Measurements from ENCODE around the gene NHSL2.

The NHSL2 gene

DNA sequence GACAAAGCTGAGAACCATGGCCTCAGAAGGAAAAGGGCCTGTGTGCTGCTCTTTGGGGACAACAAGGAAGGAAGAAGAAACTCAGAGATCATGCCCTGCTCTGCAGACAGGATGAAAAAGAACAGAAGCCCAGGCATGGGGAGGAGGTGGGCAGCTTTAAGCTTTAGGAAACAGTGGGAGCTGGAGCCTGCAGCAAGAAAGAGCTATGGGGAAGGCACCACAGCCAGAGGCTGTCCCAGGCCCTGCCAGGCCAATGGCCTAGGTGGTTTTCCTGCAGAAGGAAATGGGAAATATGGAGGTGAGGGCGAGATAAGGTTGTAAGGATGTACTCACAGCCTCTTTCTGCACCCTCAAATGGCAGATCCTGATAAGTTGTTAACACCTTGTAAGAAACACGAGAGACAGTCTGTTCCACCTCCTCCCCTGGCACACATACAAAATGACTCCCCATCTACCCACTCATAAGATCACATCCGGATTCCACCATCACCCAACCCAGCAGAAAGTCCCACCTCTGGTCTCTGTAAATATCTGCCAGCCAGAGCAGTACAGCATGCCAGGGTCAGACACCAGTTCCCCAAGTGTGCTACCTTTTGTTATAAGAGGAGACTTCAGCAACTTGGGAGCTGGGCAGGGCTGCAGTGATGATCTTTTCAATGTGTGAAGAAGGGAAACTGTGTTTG is 115.8 kb downstream of the NHSL2 start:
- Histone ChIP-seq H3K9ac (ENCODE audit: low read depth in 1 of 2, low read length in 2 of 2) (no peak overlapping the region), H3K27ac (ENCODE audit: low read depth, low read length) (no peak overlapping the region), H3K9me3 (ENCODE audit: control insufficient read depth in 1 of 2, low read length in 2 of 2) (no peaks in the 10 kb centered on the region), H3K4me1 (ENCODE audit: control insufficient read depth in 1 of 2, insufficient read depth in 2 of 2, low read length in 2 of 2) (peaks cover 11 to 22% of the 10 kb centered on the region in 2 donors), H3K36me3 (ENCODE audit: control insufficient read depth in 1 of 2, insufficient read depth in 2 of 2, low read length in 2 of 2) (no peaks in the 10 kb centered on the region), H3K4me3 (ENCODE audit: low read depth in 1 of 2, low read length in 2 of 2) (no peak overlapping the region), H3K27me3 (ENCODE audit: control insufficient read depth in 1 of 2, insufficient read depth in 2 of 2, low read length in 2 of 2) (no peaks in the 10 kb centered on the region)

- Histone ChIP-seq H3K27ac (ENCODE audit: low read depth, low read length) (no peak overlapping the region), H3K4me1 (ENCODE audit: control insufficient read depth in 1 of 2, insufficient read depth in 2 of 2, low read length in 2 of 2) (peaks cover 11 to 22% of the 10 kb centered on the region in 2 donors), H3K9me3 (ENCODE audit: control insufficient read depth in 1 of 2, low read length in 2 of 2) (no peaks in the 10 kb centered on the region), H3K36me3 (ENCODE audit: control insufficient read depth in 1 of 2, insufficient read depth in 2 of 2, low read length in 2 of 2) (no peaks in the 10 kb centered on the region), H3K9ac (ENCODE audit: low read depth in 1 of 2, low read length in 2 of 2) (no peak overlapping the region), H3K27me3 (ENCODE audit: control insufficient read depth in 1 of 2, insufficient read depth in 2 of 2, low read length in 2 of 2) (no peaks in the 10 kb centered on the region), H3K4me3 (ENCODE audit: low read depth in 1 of 2, low read length in 2 of 2) (no peak overlapping the region)
Observed at GRCh38 chrX:72027024-72027913, 116.6 kb downstream of the NHSL2 start.

- no peak overlapping the region for H3K4me3 ChIP-seq (ENCODE audit: low read depth in 1 of 2, low read length in 2 of 2)
- no peaks in the 10 kb centered on the region for H3K9me3 ChIP-seq (ENCODE audit: control insufficient read depth in 1 of 2, low read length in 2 of 2)
- peaks cover 11 to 22% of the 10 kb centered on the region in 2 donors for H3K4me1 ChIP-seq (ENCODE audit: control insufficient read depth in 1 of 2, insufficient read depth in 2 of 2, low read length in 2 of 2)
- no peak overlapping the region for H3K27ac ChIP-seq (ENCODE audit: low read depth, low read length)
- no peak overlapping the region for H3K9ac ChIP-seq (ENCODE audit: low read depth in 1 of 2, low read length in 2 of 2)
- H3K27me3 ChIP-seq (ENCODE audit: control insufficient read depth in 1 of 2, insufficient read depth in 2 of 2, low read length in 2 of 2): no peaks in the 10 kb centered on the region
- H3K36me3 ChIP-seq (ENCODE audit: control insufficient read depth in 1 of 2, insufficient read depth in 2 of 2, low read length in 2 of 2): no peaks in the 10 kb centered on the region
Observed at GRCh38 chrX:72027914-72028307, 117.3 kb downstream of the NHSL2 start.

- no peaks in the 10 kb centered on the region for H3K27me3 ChIP-seq (ENCODE audit: control insufficient read depth in 1 of 2, insufficient read depth in 2 of 2, low read length in 2 of 2)
- H3K4me3 ChIP-seq (ENCODE audit: low read depth in 1 of 2, low read length in 2 of 2): no peak overlapping the region
- H3K27ac ChIP-seq (ENCODE audit: low read depth, low read length): no peak overlapping the region
- H3K4me1 ChIP-seq (ENCODE audit: control insufficient read depth in 1 of 2, insufficient read depth in 2 of 2, low read length in 2 of 2): peaks cover 11 to 22% of the 10 kb centered on the region in 2 donors
- no peak overlapping the region for H3K9ac ChIP-seq (ENCODE audit: low read depth in 1 of 2, low read length in 2 of 2)
- no peaks in the 10 kb centered on the region for H3K36me3 ChIP-seq (ENCODE audit: control insufficient read depth in 1 of 2, insufficient read depth in 2 of 2, low read length in 2 of 2)
- no peaks in the 10 kb centered on the region for H3K9me3 ChIP-seq (ENCODE audit: control insufficient read depth in 1 of 2, low read length in 2 of 2)
Observed at GRCh38 chrX:72028701-72029470, 118.2 kb downstream of the NHSL2 start.

DNA sequence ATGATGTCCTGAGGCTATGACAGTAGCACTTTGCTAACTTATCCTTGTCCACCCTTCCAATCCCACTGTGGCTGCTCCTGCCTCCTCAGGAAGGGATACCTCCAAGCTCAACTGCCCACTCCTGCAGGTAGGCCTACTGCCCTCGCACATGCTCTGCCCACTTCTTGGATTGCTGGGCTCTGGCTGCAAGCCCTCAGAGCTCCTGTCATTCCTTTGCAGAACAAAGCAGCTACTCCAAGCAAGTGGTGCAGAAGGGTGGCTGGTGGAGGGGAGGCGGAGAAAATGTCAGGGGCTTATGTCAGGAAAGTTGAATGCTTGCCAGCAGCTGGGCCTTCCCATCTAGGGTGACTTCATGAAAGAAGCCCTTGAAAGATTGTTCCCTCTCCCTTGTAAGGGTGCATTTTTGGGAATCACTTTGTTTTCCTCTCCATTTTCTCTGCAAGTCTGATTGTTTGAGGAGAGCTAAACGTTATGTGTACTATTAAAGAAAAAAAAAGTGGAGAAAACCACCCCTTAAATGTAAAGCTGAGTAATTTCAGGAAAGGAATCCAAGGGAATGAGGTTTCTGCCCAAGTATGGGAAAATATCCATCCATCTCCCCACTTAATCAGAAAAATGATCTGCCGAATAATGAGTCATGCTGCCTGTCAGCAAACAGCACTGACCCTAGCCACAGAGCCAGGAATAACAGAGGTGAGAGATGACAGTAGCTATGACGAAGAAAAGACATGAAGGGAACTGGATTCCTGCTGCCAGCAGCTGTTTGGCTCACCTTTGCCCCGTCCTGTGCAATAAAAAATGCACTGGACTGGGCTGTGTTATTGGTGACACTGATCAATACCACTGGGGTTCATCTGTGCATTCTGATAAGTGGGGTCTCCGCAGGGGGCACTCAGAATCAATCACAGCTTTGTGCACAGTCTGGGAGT is 119.1 kb downstream of the NHSL2 start:
- H3K9me3 ChIP-seq (ENCODE audit: control insufficient read depth in 1 of 2, low read length in 2 of 2): no peaks in the 10 kb centered on the region
- no peak overlapping the region for H3K27ac ChIP-seq (ENCODE audit: low read depth, low read length)
- H3K9ac ChIP-seq (ENCODE audit: low read depth in 1 of 2, low read length in 2 of 2): no peak overlapping the region
- no peaks in the 10 kb centered on the region for H3K27me3 ChIP-seq (ENCODE audit: control insufficient read depth in 1 of 2, insufficient read depth in 2 of 2, low read length in 2 of 2)
- no peaks in the 10 kb centered on the region for H3K36me3 ChIP-seq (ENCODE audit: control insufficient read depth in 1 of 2, insufficient read depth in 2 of 2, low read length in 2 of 2)
- peaks cover 11 to 22% of the 10 kb centered on the region in 2 donors for H3K4me1 ChIP-seq (ENCODE audit: control insufficient read depth in 1 of 2, insufficient read depth in 2 of 2, low read length in 2 of 2)
- no peak overlapping the region for H3K4me3 ChIP-seq (ENCODE audit: low read depth in 1 of 2, low read length in 2 of 2)

DNA sequence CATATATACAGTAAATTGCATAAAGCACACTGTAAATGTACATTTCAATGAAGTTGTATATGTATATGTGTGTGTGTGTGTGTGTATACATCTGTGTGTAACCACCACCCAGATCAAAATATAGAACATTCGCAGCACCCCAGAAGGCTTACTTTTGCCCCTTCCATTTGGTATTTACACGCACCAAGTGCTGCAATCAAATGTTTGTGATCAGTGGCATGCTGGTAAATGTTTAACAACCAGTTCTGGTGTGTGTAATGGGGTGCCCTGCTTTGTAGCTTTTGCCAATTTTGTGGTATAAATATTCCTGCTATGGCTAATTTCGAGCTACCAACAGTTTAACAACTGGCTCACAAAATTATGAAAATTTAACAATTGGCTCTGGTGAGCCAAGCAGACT is 119.8 kb downstream of the NHSL2 start:
- Histone ChIP-seq H3K27me3 (ENCODE audit: control insufficient read depth in 1 of 2, insufficient read depth in 2 of 2, low read length in 2 of 2) (no peaks in the 10 kb centered on the region), H3K36me3 (ENCODE audit: control insufficient read depth in 1 of 2, insufficient read depth in 2 of 2, low read length in 2 of 2) (no peaks in the 10 kb centered on the region), H3K4me1 (ENCODE audit: control insufficient read depth in 1 of 2, insufficient read depth in 2 of 2, low read length in 2 of 2) (peaks cover 11 to 22% of the 10 kb centered on the region in 2 donors), H3K9me3 (ENCODE audit: control insufficient read depth in 1 of 2, low read length in 2 of 2) (no peaks in the 10 kb centered on the region), H3K9ac (ENCODE audit: low read depth in 1 of 2, low read length in 2 of 2) (no peak overlapping the region), H3K4me3 (ENCODE audit: low read depth in 1 of 2, low read length in 2 of 2) (no peak overlapping the region), H3K27ac (ENCODE audit: low read depth, low read length) (no peak overlapping the region)

GRCh38 chrX:72031118-72031517 is 120.5 kb downstream of the NHSL2 start:
- Histone ChIP-seq H3K27ac (ENCODE audit: low read depth, low read length) (no peak overlapping the region), H3K27me3 (ENCODE audit: control insufficient read depth in 1 of 2, insufficient read depth in 2 of 2, low read length in 2 of 2) (no peaks in the 10 kb centered on the region), H3K9me3 (ENCODE audit: control insufficient read depth in 1 of 2, low read length in 2 of 2) (no peaks in the 10 kb centered on the region), H3K4me3 (ENCODE audit: low read depth in 1 of 2, low read length in 2 of 2) (no peak overlapping the region), H3K9ac (ENCODE audit: low read depth in 1 of 2, low read length in 2 of 2) (no peak overlapping the region), H3K4me1 (ENCODE audit: control insufficient read depth in 1 of 2, insufficient read depth in 2 of 2, low read length in 2 of 2) (peaks cover 11 to 22% of the 10 kb centered on the region in 2 donors), H3K36me3 (ENCODE audit: control insufficient read depth in 1 of 2, insufficient read depth in 2 of 2, low read length in 2 of 2) (no peaks in the 10 kb centered on the region)

DNA sequence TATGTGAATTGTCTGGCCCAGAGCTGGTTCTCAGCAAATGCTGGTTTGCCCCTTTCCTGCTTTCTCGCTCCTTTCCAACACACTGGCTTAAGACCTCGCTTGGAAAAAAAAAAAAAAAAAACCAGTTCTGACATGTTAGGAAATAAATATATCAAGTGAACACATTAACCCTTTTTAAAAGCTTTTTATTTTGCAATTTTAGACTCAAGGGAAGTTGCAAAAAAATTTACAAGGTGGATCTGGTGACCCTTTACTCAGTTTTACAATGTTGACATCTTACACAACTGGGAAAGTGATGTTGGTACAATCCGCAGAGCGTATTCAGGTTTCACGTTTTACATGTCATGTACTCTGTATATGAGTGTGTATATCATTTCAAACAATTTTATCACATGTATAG is 121.0 kb downstream of the NHSL2 start:
- Histone ChIP-seq H3K4me3 (ENCODE audit: low read depth in 1 of 2, low read length in 2 of 2) (no peak overlapping the region), H3K27me3 (ENCODE audit: control insufficient read depth in 1 of 2, insufficient read depth in 2 of 2, low read length in 2 of 2) (no peaks in the 10 kb centered on the region), H3K9ac (ENCODE audit: low read depth in 1 of 2, low read length in 2 of 2) (no peak overlapping the region), H3K27ac (ENCODE audit: low read depth, low read length) (no peak overlapping the region), H3K36me3 (ENCODE audit: control insufficient read depth in 1 of 2, insufficient read depth in 2 of 2, low read length in 2 of 2) (no peaks in the 10 kb centered on the region), H3K4me1 (ENCODE audit: control insufficient read depth in 1 of 2, insufficient read depth in 2 of 2, low read length in 2 of 2) (peaks cover 11 to 22% of the 10 kb centered on the region in 2 donors), H3K9me3 (ENCODE audit: control insufficient read depth in 1 of 2, low read length in 2 of 2) (no peaks in the 10 kb centered on the region)

DNA sequence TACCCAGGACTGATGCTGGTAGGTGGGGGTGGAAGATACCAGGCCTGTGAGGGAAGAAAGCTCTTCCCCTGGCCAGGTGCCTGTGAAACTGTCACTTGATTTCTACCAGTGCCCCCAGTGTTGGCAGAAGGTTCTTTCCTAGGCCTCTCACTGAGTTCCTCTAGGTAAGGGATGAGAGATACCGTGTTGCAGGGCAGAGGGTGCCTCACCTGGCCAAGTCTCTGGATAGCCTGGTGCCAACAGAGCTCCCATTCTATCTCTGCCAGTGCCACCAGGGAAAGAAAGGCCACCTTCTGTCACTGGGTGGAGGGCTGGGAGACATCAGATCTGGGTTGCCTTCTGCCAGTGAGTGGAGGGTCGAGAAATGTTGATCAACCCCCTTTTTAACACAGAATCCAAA is 127.0 kb downstream of the NHSL2 start:
- no peak overlapping the region for H3K4me3 ChIP-seq (ENCODE audit: low read depth in 1 of 2, low read length in 2 of 2)
- H3K9me3 ChIP-seq (ENCODE audit: control insufficient read depth in 1 of 2, low read length in 2 of 2): no peaks in the 10 kb centered on the region
- H3K36me3 ChIP-seq (ENCODE audit: control insufficient read depth in 1 of 2, insufficient read depth in 2 of 2, low read length in 2 of 2): no peaks in the 10 kb centered on the region
- no peaks in the 10 kb centered on the region for H3K27me3 ChIP-seq (ENCODE audit: control insufficient read depth in 1 of 2, insufficient read depth in 2 of 2, low read length in 2 of 2)
- no peak overlapping the region for H3K9ac ChIP-seq (ENCODE audit: low read depth in 1 of 2, low read length in 2 of 2)
- H3K27ac ChIP-seq (ENCODE audit: low read depth, low read length): no peak overlapping the region
- H3K4me1 ChIP-seq (ENCODE audit: control insufficient read depth in 1 of 2, insufficient read depth in 2 of 2, low read length in 2 of 2): no peaks in the 10 kb centered on the region

All from duodenal mucosa (tissue), 2 donors.